Activated CD4-positive, alpha-beta T cell treated with anti-CD3 and anti-CD28 coated beads for 24 hours (primary cell): ENCODE measurements around the gene TBCD.

Source experiments
- DNase-seq, 2 donors: peaks; one replicate each; pipeline ENCODE4 v3.0.0-alpha.2; 2020; ENCODE audit warnings: low read depth in 2 of 2

The TBCD gene

GRCh38 chr17:82856361-82856760 is 104.5 kb downstream of the TBCD start:
- no peak for DNase-seq

- DNase-seq, result no peak
Observed at GRCh38 chr17:82858376-82859126, 106.7 kb downstream of the TBCD start.

- peak; percentile 28 for DNase-seq
Observed at GRCh38 chr17:82859431-82860403, 107.9 kb downstream of the TBCD start.

GRCh38 chr17:82860606-82861392 is 108.9 kb downstream of the TBCD start:
- DNase-seq, result no peak

- DNase-seq, result no peak
Observed at GRCh38 chr17:82861393-82861775, 109.5 kb downstream of the TBCD start.

GRCh38 chr17:82862191-82862590 is 110.3 kb downstream of the TBCD start:
- no peak for DNase-seq

- DNase-seq, result no peak
Observed at GRCh38 chr17:82862737-82863382, 111.0 kb downstream of the TBCD start.

GRCh38 chr17:82863383-82863940 is 111.6 kb downstream of the TBCD start:
- no peak for DNase-seq

- DNase-seq, result peak; percentile 65 to 69
Observed at GRCh38 chr17:82863941-82864712, 112.3 kb downstream of the TBCD start.

GRCh38 chr17:82864713-82865248 is 112.9 kb downstream of the TBCD start:
- DNase-seq, result no peak

- no peak for DNase-seq
Observed at GRCh38 chr17:82865274-82865673, 113.4 kb downstream of the TBCD start.

- no peak for DNase-seq
Observed at GRCh38 chr17:82865774-82866395, 114.0 kb downstream of the TBCD start.

GRCh38 chr17:82866590-82867191 is 114.8 kb downstream of the TBCD start:
- DNase-seq, result no peak

- no peak for DNase-seq
Observed at GRCh38 chr17:82867763-82868325, 116.0 kb downstream of the TBCD start.

- DNase-seq, result no peak
Observed at GRCh38 chr17:82868715-82869131, 116.9 kb downstream of the TBCD start.

GRCh38 chr17:82869536-82869935 is 117.7 kb downstream of the TBCD start:
- no peak for DNase-seq

GRCh38 chr17:82870091-82870491 is 118.2 kb downstream of the TBCD start:
- DNase-seq, result no peak

GRCh38 chr17:82870541-82870940 is 118.7 kb downstream of the TBCD start:
- DNase-seq, result no peak
